ENCODE results near the gene OR4C5. TPM values are rescaled to one million over a fixed set of nuclear protein-coding genes. Genes with fewer than 3 reads are reported as not detected.
"Not testable (repeated sequence)": the region's sequence is repeated elsewhere in the genome, so short reads cannot be mapped to it uniquely, and the experiment has no call there.

Gene OR4C5
- total RNA-seq, 1 experiment from 2014 or later, result not detected

GRCh38 chr11:48354013-48354412, 12.3 kb downstream of the OR4C5 start:
- H3K4me1 Mint-ChIP-seq (ENCODE audit: insufficient read depth, unreplicated experiment), result no peaks in the 10 kb centered on the region
- no TSS peak for BruUV-seq (replicated peaks)
- TF ChIP-seq, protein P1, sequence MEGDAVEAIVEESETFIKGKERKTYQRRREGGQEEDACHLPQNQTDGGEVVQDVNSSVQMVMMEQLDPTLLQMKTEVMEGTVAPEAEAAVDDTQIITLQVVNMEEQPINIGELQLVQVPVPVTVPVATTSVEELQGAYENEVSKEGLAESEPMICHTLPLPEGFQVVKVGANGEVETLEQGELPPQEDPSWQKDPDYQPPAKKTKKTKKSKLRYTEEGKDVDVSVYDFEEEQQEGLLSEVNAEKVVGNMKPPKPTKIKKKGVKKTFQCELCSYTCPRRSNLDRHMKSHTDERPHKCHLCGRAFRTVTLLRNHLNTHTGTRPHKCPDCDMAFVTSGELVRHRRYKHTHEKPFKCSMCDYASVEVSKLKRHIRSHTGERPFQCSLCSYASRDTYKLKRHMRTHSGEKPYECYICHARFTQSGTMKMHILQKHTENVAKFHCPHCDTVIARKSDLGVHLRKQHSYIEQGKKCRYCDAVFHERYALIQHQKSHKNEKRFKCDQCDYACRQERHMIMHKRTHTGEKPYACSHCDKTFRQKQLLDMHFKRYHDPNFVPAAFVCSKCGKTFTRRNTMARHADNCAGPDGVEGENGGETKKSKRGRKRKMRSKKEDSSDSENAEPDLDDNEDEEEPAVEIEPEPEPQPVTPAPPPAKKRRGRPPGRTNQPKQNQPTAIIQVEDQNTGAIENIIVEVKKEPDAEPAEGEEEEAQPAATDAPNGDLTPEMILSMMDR (IDR thresholded peaks at IDR 0.05; ENCODE audit: unreplicated experiment), result no peak
- POLR2A ChIA-PET, result interaction anchor here (0.7 kb wide), 1 partner anchor 433 kb away, joined by 3 read pairs; no protein-coding TSS in a partner anchor
- intact Hi-C loops (cut with micrococcal nuclease), result no loop called here
- no peaks in the 10 kb centered on the region for H3K27me3 Mint-ChIP-seq (ENCODE audit: insufficient read depth, unreplicated experiment)
- DNase-seq (ENCODE audit: unreplicated experiment), result no peak
- H3K9me3 Mint-ChIP-seq (ENCODE audit: unreplicated experiment), result peaks cover 15% of the 10 kb centered on the region
- no peak overlapping the region for H3K4me3 Mint-ChIP-seq (ENCODE audit: unreplicated experiment)
- no peaks in the 10 kb centered on the region for H3K36me3 Mint-ChIP-seq (ENCODE audit: insufficient read depth, unreplicated experiment)
- CTCF ChIA-PET, result no interaction called here
- no peak overlapping the region for H3K27ac Mint-ChIP-seq (ENCODE audit: low read depth, unreplicated experiment)

GRCh38 chr11:48346286-48346685, 20.0 kb downstream of the OR4C5 start:
- BruUV-seq (replicated peaks); H3K27me3 Mint-ChIP-seq (ENCODE audit: insufficient read depth, unreplicated experiment); H3K27ac Mint-ChIP-seq (ENCODE audit: low read depth, unreplicated experiment); POLR2A ChIA-PET; H3K4me3 Mint-ChIP-seq (ENCODE audit: unreplicated experiment); H3K36me3 Mint-ChIP-seq (ENCODE audit: insufficient read depth, unreplicated experiment); DNase-seq (ENCODE audit: unreplicated experiment); intact Hi-C loops (cut with micrococcal nuclease); CTCF ChIA-PET; H3K4me1 Mint-ChIP-seq (ENCODE audit: insufficient read depth, unreplicated experiment): not testable (repeated sequence)
- H3K9me3 Mint-ChIP-seq (ENCODE audit: unreplicated experiment), result peaks cover 25% of the 10 kb centered on the region

DNA sequence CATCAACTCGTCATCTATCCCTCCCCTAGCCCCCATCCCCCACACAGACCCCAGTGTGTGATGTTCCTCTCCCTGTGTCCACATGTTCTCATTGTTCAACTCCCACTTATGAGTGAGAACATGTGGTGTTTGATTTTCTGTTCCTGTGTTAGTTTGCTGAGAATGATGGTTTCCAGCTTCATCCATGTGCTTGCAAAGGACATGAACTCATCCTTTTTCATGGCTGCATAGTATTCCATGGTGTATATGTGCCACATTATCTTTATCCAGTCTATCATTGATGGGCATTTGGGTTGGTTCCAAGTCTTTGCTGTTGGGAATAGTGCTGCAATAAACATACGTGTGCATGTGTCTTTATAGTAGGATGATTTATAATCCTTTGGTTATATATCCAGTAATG, 23.8 kb downstream of the OR4C5 start:
- H3K9me3 Mint-ChIP-seq (ENCODE audit: unreplicated experiment), result peaks cover 20% of the 10 kb centered on the region
- H3K27me3 Mint-ChIP-seq (ENCODE audit: insufficient read depth, unreplicated experiment); DNase-seq (ENCODE audit: unreplicated experiment); H3K36me3 Mint-ChIP-seq (ENCODE audit: insufficient read depth, unreplicated experiment); H3K27ac Mint-ChIP-seq (ENCODE audit: low read depth, unreplicated experiment); H3K4me1 Mint-ChIP-seq (ENCODE audit: insufficient read depth, unreplicated experiment); CTCF ChIA-PET; H3K4me3 Mint-ChIP-seq (ENCODE audit: unreplicated experiment); intact Hi-C loops (cut with micrococcal nuclease); BruUV-seq (replicated peaks); POLR2A ChIA-PET: not testable (repeated sequence)

DNA sequence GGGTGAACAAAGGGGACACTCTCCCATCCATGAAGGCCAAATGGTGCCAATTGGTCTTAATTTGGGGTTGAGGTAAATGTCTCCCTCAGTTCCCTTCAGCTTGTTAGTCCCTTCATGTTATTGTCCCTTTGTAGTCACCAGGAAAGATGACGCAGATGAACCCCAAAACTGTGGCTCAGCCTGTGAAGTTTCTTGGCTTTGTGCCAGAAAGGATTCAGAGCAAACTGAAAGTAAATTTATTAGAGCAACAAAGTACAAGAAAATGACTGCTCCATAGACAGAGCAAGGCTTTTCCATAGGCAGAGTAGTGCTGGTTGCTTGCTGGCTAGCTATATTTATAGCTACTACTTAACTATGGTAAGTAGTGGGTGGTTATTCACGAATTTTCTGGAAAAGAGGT, 24.8 kb downstream of the OR4C5 start:
- Mint-ChIP-seq H3K27ac (ENCODE audit: low read depth, unreplicated experiment) (no peak overlapping the region), H3K36me3 (ENCODE audit: insufficient read depth, unreplicated experiment) (no peaks in the 10 kb centered on the region), H3K27me3 (ENCODE audit: insufficient read depth, unreplicated experiment) (no peaks in the 10 kb centered on the region), H3K4me3 (ENCODE audit: unreplicated experiment) (no peak overlapping the region), H3K9me3 (ENCODE audit: unreplicated experiment) (peaks cover 13% of the 10 kb centered on the region), H3K4me1 (ENCODE audit: insufficient read depth, unreplicated experiment) (no peaks in the 10 kb centered on the region)
- BruUV-seq (replicated peaks), result no TSS peak
- intact Hi-C loops (cut with micrococcal nuclease), result no loop called here
- DNase-seq (ENCODE audit: unreplicated experiment), result peak; percentile 0
- CTCF ChIA-PET, result no interaction called here
- POLR2A ChIA-PET, result no interaction called here
- TF ChIP-seq, protein P1 (IDR thresholded peaks at IDR 0.05; ENCODE audit: unreplicated experiment), result no peak

DNA sequence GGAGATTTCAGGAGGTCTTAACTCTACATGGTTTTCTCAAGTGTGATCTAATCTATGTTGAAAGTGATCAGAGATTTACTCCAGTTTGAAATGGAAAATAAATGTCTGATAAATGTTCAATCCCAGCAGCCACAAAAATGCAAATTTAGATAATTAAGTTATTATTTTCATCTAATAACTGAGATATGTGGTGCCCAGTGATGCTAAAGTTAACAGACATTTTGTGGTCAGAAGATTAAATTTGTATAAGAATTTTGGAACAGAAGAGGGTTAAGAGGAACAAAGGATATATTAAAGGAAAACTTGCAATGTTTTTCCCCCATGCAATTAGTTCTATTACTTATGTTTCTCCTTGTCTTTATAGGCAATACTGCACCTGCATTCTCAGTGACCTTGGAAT, 41.6 kb downstream of the OR4C5 start, which contains the start of gene OR4C3:
Gene OR4C3 (plus strand): TSS at position 301 of the 400 bp plus-strand sequence. CDS start 102 bp downstream, outside the sequence.
- intact Hi-C loops (cut with micrococcal nuclease); H3K4me1 Mint-ChIP-seq (ENCODE audit: insufficient read depth, unreplicated experiment); H3K4me3 Mint-ChIP-seq (ENCODE audit: unreplicated experiment); CTCF ChIA-PET; POLR2A ChIA-PET; DNase-seq (ENCODE audit: unreplicated experiment); H3K36me3 Mint-ChIP-seq (ENCODE audit: insufficient read depth, unreplicated experiment); H3K9me3 Mint-ChIP-seq (ENCODE audit: unreplicated experiment); BruUV-seq (replicated peaks); H3K27ac Mint-ChIP-seq (ENCODE audit: low read depth, unreplicated experiment); H3K27me3 Mint-ChIP-seq (ENCODE audit: insufficient read depth, unreplicated experiment): not testable (repeated sequence)

GRCh38 chr11:48319813-48320212, 46.5 kb downstream of the OR4C5 start:
- H3K4me1 Mint-ChIP-seq (ENCODE audit: insufficient read depth, unreplicated experiment); H3K27ac Mint-ChIP-seq (ENCODE audit: low read depth, unreplicated experiment); POLR2A ChIA-PET; DNase-seq (ENCODE audit: unreplicated experiment); BruUV-seq (replicated peaks); H3K9me3 Mint-ChIP-seq (ENCODE audit: unreplicated experiment); CTCF ChIA-PET; intact Hi-C loops (cut with micrococcal nuclease); H3K4me3 Mint-ChIP-seq (ENCODE audit: unreplicated experiment); H3K36me3 Mint-ChIP-seq (ENCODE audit: insufficient read depth, unreplicated experiment); H3K27me3 Mint-ChIP-seq (ENCODE audit: insufficient read depth, unreplicated experiment): not testable (repeated sequence)

Other genes starting within 250 kb of the OR4C5 start
- gene OR4B1, start 149.7 kb downstream of the OR4C5 start, total RNA-seq (2022), result not detected in 2 replicates
- gene OR4X2, start 121.4 kb downstream of the OR4C5 start, total RNA-seq (2022), result not detected in 2 replicates
- not detected in 2 replicates for gene OR4X1, start 102.6 kb downstream of the OR4C5 start, total RNA-seq (2022)
- not detected in 2 replicates for gene OR4S1, start 60.2 kb downstream of the OR4C5 start, total RNA-seq (2022)
- gene OR4C3, start 41.5 kb downstream of the OR4C5 start, total RNA-seq (2022), result not detected in 2 replicates
- gene OR4A47, start 122.3 kb upstream of the OR4C5 start, total RNA-seq (2022), result not detected in 2 replicates

Measured in MCF 10A (cell line).